Osteocyte (in vitro differentiated cells): ENCODE data around the gene KNG1. TPM values are rescaled to one million over a fixed set of nuclear protein-coding genes. Genes with fewer than 3 reads are reported as not detected.
"Not testable (repeated sequence)": the region's sequence is repeated elsewhere in the genome, so short reads cannot be mapped to it uniquely, and the experiment has no call there.

ENCODE experiments used
- DNase-seq: peaks from one replicate; pipeline ENCODE4 v3.0.0; 2021; ENCODE audit warnings: mixed read lengths; ENCODE audit not compliant: unreplicated experiment; ENCODE audit errors: extremely low spot score
- H3K27ac Mint-ChIP-seq: one replicate; pipeline ENCODE4 v1.8.0; 2021; ENCODE audit warnings: mild to moderate bottlenecking, mixed read lengths; ENCODE audit not compliant: unreplicated experiment
- H3K27me3 Mint-ChIP-seq: one replicate; pipeline ENCODE4 v1.8.0; 2021; ENCODE audit warnings: mixed read lengths; ENCODE audit not compliant: unreplicated experiment
- H3K36me3 Mint-ChIP-seq: one replicate; pipeline ENCODE4 v1.8.0; 2021; ENCODE audit warnings: mixed read lengths; ENCODE audit not compliant: unreplicated experiment
- H3K4me1 Mint-ChIP-seq: one replicate; pipeline ENCODE4 v1.8.0; 2021; ENCODE audit warnings: mixed read lengths; ENCODE audit not compliant: unreplicated experiment
- H3K4me3 Mint-ChIP-seq: one replicate; pipeline ENCODE4 v1.8.0; 2021; ENCODE audit warnings: mild to moderate bottlenecking, moderate library complexity, mixed read lengths; ENCODE audit not compliant: unreplicated experiment
- H3K9me3 Mint-ChIP-seq: one replicate; pipeline ENCODE4 v1.8.0; 2021; ENCODE audit warnings: mixed read lengths; ENCODE audit not compliant: unreplicated experiment
- CTCF ChIP-seq: fragments of 200-600 bp; sonication (generic); IDR thresholded peaks from 2 replicates; pipeline ENCODE4 v1.5.0; 2021; ENCODE audit warnings: antibody characterized with exemption, mild to moderate bottlenecking, moderate library complexity
- total RNA-seq: library from RNA; stranded (reverse); gene quantifications from 2 replicates; pipeline ENCODE4 v1.2.1, GENCODE V29; 2021

The KNG1 gene
- total RNA-seq, 1 donor from 2014 or later: not detected

- Mint-ChIP-seq H3K9me3 (no peaks in the 10 kb centered on the region), H3K27ac (no peak overlapping the region), H3K27me3 (peaks cover 28% of the 10 kb centered on the region), H3K4me3 (no peak overlapping the region), H3K4me1 (no peaks in the 10 kb centered on the region), H3K36me3 (no peaks in the 10 kb centered on the region)
- DNase-seq: no peak
- no peak for TF ChIP-seq CTCF
Observed at GRCh38 chr3:186678604-186679003, 38.6 kb upstream of the KNG1 start.

- DNase-seq: no peak
- Mint-ChIP-seq H3K27me3 (peaks cover 28% of the 10 kb centered on the region), H3K9me3 (no peaks in the 10 kb centered on the region), H3K4me3 (no peak overlapping the region), H3K4me1 (no peaks in the 10 kb centered on the region), H3K27ac (no peak overlapping the region), H3K36me3 (no peaks in the 10 kb centered on the region)
- TF ChIP-seq CTCF: no peak
Observed at GRCh38 chr3:186679151-186679550, 38.0 kb upstream of the KNG1 start.

- Mint-ChIP-seq H3K27ac (no peak overlapping the region), H3K9me3 (peaks cover 7% of the 10 kb centered on the region), H3K4me1 (no peaks in the 10 kb centered on the region), H3K27me3 (peaks cover 28% of the 10 kb centered on the region), H3K36me3 (no peaks in the 10 kb centered on the region), H3K4me3 (no peak overlapping the region)
- no peak for TF ChIP-seq CTCF
- no peak for DNase-seq
Observed at GRCh38 chr3:186680869-186681268, 36.3 kb upstream of the KNG1 start.

GRCh38 chr3:186682812-186683211 is 34.3 kb upstream of the KNG1 start:
- no peak overlapping the region for H3K27ac Mint-ChIP-seq
- H3K9me3 Mint-ChIP-seq: peaks cover 7% of the 10 kb centered on the region
- TF ChIP-seq CTCF: no peak
- H3K4me3 Mint-ChIP-seq: no peak overlapping the region
- H3K27me3 Mint-ChIP-seq: peaks cover 31% of the 10 kb centered on the region
- no peaks in the 10 kb centered on the region for H3K4me1 Mint-ChIP-seq
- no peak for DNase-seq
- no peaks in the 10 kb centered on the region for H3K36me3 Mint-ChIP-seq

GRCh38 chr3:186683979-186684378 is 33.2 kb upstream of the KNG1 start:
- no peak overlapping the region for H3K4me3 Mint-ChIP-seq
- no peak overlapping the region for H3K27ac Mint-ChIP-seq
- peaks cover 7% of the 10 kb centered on the region for H3K9me3 Mint-ChIP-seq
- no peak for TF ChIP-seq CTCF
- no peak for DNase-seq
- H3K4me1 Mint-ChIP-seq: no peaks in the 10 kb centered on the region
- peaks cover 30% of the 10 kb centered on the region for H3K27me3 Mint-ChIP-seq
- no peaks in the 10 kb centered on the region for H3K36me3 Mint-ChIP-seq

- DNase-seq, H3K4me3 Mint-ChIP-seq, H3K4me1 Mint-ChIP-seq, H3K9me3 Mint-ChIP-seq, H3K36me3 Mint-ChIP-seq, H3K27ac Mint-ChIP-seq: not testable (repeated sequence)
- peaks cover 32% of the 10 kb centered on the region for H3K27me3 Mint-ChIP-seq
Observed at GRCh38 chr3:186686475-186686874, 30.7 kb upstream of the KNG1 start.
